GM12865 (cell line): ENCODE measurements around the gene TAS2R1.

ENCODE experiments used
- DNase-seq: peaks from one replicate; pipeline ENCODE4 v3.0.0; 2010; ENCODE audit warnings: low read depth
- H3K4me3 ChIP-seq: 2 replicates; pipeline ENCODE4 v1.5.1; 2011; ENCODE audit warnings: mild to moderate bottlenecking, low read depth, low read length, control low read depth
- CTCF ChIP-seq: IDR thresholded peaks from 2 replicates; pipeline ENCODE4 v1.5.1; 2011; ENCODE audit warnings: low read length, control low read depth, low read depth, inconsistent platforms; ENCODE audit not compliant: insufficient read depth; ENCODE audit errors: missing control alignments

TAS2R1 gene

GRCh38 chr5:9596171-9596780 lies 33.9 kb downstream of the TAS2R1 start:
- no peak overlapping the region for H3K4me3 ChIP-seq
- TF ChIP-seq CTCF = no peak
- DNase-seq = no peak

- TF ChIP-seq CTCF = no peak
- no peak for DNase-seq
- no peak overlapping the region for H3K4me3 ChIP-seq
These were observed 35.2 kb downstream of the TAS2R1 start for GRCh38 chr5:9594913-9595312.

GRCh38 chr5:9589049-9589835 lies 40.9 kb downstream of the TAS2R1 start:
- no peak for TF ChIP-seq CTCF
- no peak overlapping the region for H3K4me3 ChIP-seq

GRCh38 chr5:9588254-9588653 lies 41.9 kb downstream of the TAS2R1 start:
- DNase-seq = no peak
- H3K4me3 ChIP-seq = no peak overlapping the region
- TF ChIP-seq CTCF = no peak

More at GRCh38 chr5:9589049-9589835, 40.9 kb downstream of the TAS2R1 start:
- no peak for DNase-seq

GRCh38 chr5:9587135-9587534 lies 43.0 kb downstream of the TAS2R1 start:
- no peak overlapping the region for H3K4me3 ChIP-seq
- no peak for TF ChIP-seq CTCF
- DNase-seq = no peak

- no peak for TF ChIP-seq CTCF
- no peak for DNase-seq
- H3K4me3 ChIP-seq = no peak overlapping the region
These were observed 47.7 kb downstream of the TAS2R1 start for GRCh38 chr5:9582406-9582805.
